DOHH2 (cell line): Measurements from ENCODE around the gene DSP.

ENCODE experiments used
- H3F3A ChIP-seq: fragments of 200-600 bp; sonication (generic), shearing (Covaris generic); 2 replicates; pipeline ENCODE4 v1.6.0; 2016; ENCODE audit warnings: antibody characterized with exemption, mild to moderate bottlenecking; ENCODE audit not compliant: control insufficient read depth, insufficient read depth
- H3K27ac ChIP-seq: fragments of 200-600 bp; sonication (generic); 2 replicates; pipeline ENCODE4 v1.5.1; 2014; ENCODE audit warnings: low read depth, mild to moderate bottlenecking, low read length, moderate library complexity
- H3K27me3 ChIP-seq: fragments of 200-600 bp; sonication (generic); 2 replicates; pipeline ENCODE4 v1.6.1; 2014; ENCODE audit warnings: mild to moderate bottlenecking, low read length, mixed read lengths; ENCODE audit not compliant: control insufficient read depth
- H3K36me3 ChIP-seq: fragments of 200-600 bp; sonication (generic); 2 replicates; pipeline ENCODE4 v1.6.1; 2014; ENCODE audit warnings: mild to moderate bottlenecking, low read length, moderate library complexity, mixed read lengths; ENCODE audit not compliant: control insufficient read depth
- H3K4me1 ChIP-seq: fragments of 200-600 bp; sonication (generic); 2 replicates; pipeline ENCODE4 v1.6.1; 2014; ENCODE audit warnings: mild to moderate bottlenecking, low read length, mixed read lengths; ENCODE audit not compliant: control insufficient read depth
- H3K4me2 ChIP-seq: fragments of 200-600 bp; sonication (generic); 2 replicates; pipeline ENCODE4 v1.6.0; 2014; ENCODE audit warnings: mild to moderate bottlenecking, low read length, moderate library complexity
- H3K4me3 ChIP-seq: fragments of 200-600 bp; sonication (generic); 2 replicates; pipeline ENCODE4 v1.5.1; 2014; ENCODE audit warnings: mild to moderate bottlenecking, low read length, mixed read lengths
- H3K79me2 ChIP-seq: fragments of 200-600 bp; sonication (generic); 2 replicates; pipeline ENCODE4 v1.6.1; 2014; ENCODE audit warnings: mild to moderate bottlenecking, low read length, mixed read lengths; ENCODE audit not compliant: control insufficient read depth
- H3K9me2 ChIP-seq: fragments of 200-600 bp; sonication (generic); replicated peaks from 2 replicates; pipeline ENCODE4 v1.6.1; 2014; ENCODE audit warnings: mild to moderate bottlenecking, low read length, mixed read lengths; ENCODE audit not compliant: control insufficient read depth
- H3K9me3 ChIP-seq: fragments of 200-600 bp; sonication (generic); 2 replicates; pipeline ENCODE4 v1.6.1; 2014; ENCODE audit warnings: antibody characterized with exemption, low read length, mixed read lengths; ENCODE audit not compliant: control insufficient read depth, insufficient read depth
- H4K20me1 ChIP-seq: fragments of 200-600 bp; sonication (generic); 2 replicates; pipeline ENCODE4 v1.6.0; 2014; ENCODE audit warnings: low read depth, mild to moderate bottlenecking, antibody characterized with exemption, low read length, moderate library complexity; ENCODE audit not compliant: control insufficient read depth, insufficient read depth
- EZH2phosphoT487 ChIP-seq: fragments of 200-600 bp; sonication (generic); IDR thresholded peaks from 2 replicates; pipeline ENCODE4 v1.6.1; 2017; ENCODE audit warnings: borderline replicate concordance, mild to moderate bottlenecking, antibody characterized with exemption, low read length, moderate library complexity, mixed read lengths
- TF ChIP-seq, protein P1 (sequence below): fragments of 200-600 bp; sonication (generic); IDR thresholded peaks from one replicate; pipeline ENCODE4 v1.5.1; 2014; ENCODE audit warnings: antibody characterized with exemption, mild to moderate bottlenecking, low read depth, low read length; ENCODE audit not compliant: poor library complexity, severe bottlenecking

Gene DSP

GRCh38 chr6:7513529-7513928 lies 27.9 kb upstream of the DSP start:
- Histone ChIP-seq H3K4me2 (no peak overlapping the region), H3K4me3 (no peak overlapping the region), H3K4me1 (no peaks in the 10 kb centered on the region), H3K27me3 (peaks cover 5% of the 10 kb centered on the region), H3K9me3 (no peaks in the 10 kb centered on the region), H3K27ac (no peak overlapping the region), H3F3A (no peaks in the 10 kb centered on the region), H3K9me2 (no peaks in the 10 kb centered on the region), H4K20me1 (no peaks in the 10 kb centered on the region), H3K36me3 (no peaks in the 10 kb centered on the region), H3K79me2 (no peaks in the 10 kb centered on the region)
- TF ChIP-seq EZH2phosphoT487, result no peak
- TF ChIP-seq, protein P1, sequence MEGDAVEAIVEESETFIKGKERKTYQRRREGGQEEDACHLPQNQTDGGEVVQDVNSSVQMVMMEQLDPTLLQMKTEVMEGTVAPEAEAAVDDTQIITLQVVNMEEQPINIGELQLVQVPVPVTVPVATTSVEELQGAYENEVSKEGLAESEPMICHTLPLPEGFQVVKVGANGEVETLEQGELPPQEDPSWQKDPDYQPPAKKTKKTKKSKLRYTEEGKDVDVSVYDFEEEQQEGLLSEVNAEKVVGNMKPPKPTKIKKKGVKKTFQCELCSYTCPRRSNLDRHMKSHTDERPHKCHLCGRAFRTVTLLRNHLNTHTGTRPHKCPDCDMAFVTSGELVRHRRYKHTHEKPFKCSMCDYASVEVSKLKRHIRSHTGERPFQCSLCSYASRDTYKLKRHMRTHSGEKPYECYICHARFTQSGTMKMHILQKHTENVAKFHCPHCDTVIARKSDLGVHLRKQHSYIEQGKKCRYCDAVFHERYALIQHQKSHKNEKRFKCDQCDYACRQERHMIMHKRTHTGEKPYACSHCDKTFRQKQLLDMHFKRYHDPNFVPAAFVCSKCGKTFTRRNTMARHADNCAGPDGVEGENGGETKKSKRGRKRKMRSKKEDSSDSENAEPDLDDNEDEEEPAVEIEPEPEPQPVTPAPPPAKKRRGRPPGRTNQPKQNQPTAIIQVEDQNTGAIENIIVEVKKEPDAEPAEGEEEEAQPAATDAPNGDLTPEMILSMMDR, result no peak

DNA sequence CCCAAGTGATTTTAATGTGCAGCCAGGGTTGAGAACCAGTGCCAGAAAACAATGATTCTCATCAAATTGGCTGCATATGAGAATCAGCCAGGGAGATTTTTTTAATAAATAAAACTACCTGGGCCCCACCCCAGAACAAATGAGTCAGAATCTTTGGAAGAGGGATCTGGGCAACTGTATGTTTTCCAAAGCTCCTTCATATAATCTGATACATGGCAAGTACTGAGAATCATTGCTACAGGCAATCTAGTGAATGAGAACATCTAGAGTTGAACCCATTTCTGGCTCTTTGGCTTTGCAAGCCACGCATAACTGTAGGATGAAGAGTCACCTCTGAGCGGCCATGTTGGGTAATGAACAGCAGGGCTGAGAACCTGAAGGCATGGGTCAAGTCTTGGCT lies 26.1 kb upstream of the DSP start:
- Histone ChIP-seq H3K9me2 (no peaks in the 10 kb centered on the region), H3K4me3 (no peak overlapping the region), H3K4me1 (no peaks in the 10 kb centered on the region), H3F3A (no peaks in the 10 kb centered on the region), H4K20me1 (no peaks in the 10 kb centered on the region), H3K9me3 (no peaks in the 10 kb centered on the region), H3K4me2 (no peak overlapping the region), H3K79me2 (no peaks in the 10 kb centered on the region), H3K36me3 (no peaks in the 10 kb centered on the region), H3K27ac (no peak overlapping the region), H3K27me3 (peaks cover 5% of the 10 kb centered on the region)
- TF ChIP-seq, protein P1, result no peak
- TF ChIP-seq EZH2phosphoT487, result no peak

DNA sequence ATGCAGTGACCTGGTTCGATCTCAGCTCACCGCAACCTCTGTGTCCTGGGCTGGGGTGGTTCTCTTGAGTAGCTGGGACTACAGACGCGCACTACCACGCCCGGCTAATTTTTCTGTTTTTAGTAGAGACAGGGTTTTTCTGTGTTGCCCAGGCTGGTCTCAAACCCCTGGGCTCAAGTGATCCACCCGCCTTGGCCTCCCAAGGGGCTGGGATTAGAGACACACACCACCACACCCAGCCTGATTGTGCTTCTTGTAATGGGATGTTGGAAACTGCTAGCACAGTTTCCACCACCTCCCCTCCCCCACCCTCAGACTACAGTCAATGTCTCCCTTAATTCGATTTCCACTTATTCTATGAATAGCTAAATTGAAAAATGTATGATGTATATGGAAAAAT lies 22.6 kb upstream of the DSP start:
- H3K9me3 ChIP-seq, result no peaks in the 10 kb centered on the region
- H3K4me3 ChIP-seq, result no peak overlapping the region
- H3K27ac ChIP-seq, result no peak overlapping the region
- H3K9me2 ChIP-seq, result no peaks in the 10 kb centered on the region
- H3K27me3 ChIP-seq, result no peaks in the 10 kb centered on the region; the same call in 1 of the 2 replicates
- H3K4me2 ChIP-seq, result no peak overlapping the region
- TF ChIP-seq EZH2phosphoT487, result no peak
- TF ChIP-seq, protein P1, result no peak
- no peaks in the 10 kb centered on the region for H3K79me2 ChIP-seq
- H3F3A ChIP-seq, result no peaks in the 10 kb centered on the region
- no peaks in the 10 kb centered on the region for H4K20me1 ChIP-seq
- H3K4me1 ChIP-seq, result peaks cover 15% of the 10 kb centered on the region
- H3K36me3 ChIP-seq, result no peaks in the 10 kb centered on the region

DNA sequence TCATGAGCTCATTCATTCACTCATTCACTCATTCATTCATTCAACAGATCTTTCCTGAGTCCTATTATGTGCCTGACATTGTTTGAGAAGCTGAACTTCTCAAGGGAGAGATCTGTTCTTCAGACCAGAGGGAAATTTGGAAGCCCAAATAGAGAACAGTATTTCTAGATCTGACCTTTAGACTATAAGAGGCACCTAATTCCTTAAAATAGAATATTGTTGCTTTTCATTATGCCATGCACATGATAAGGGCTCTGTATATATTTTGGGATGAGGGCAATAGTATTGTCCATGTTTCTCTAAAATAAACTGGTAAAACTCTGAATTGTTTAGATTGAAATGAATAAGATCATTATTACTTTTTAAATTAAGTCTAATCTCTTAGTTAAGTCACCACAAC lies 18.6 kb upstream of the DSP start:
- no peak overlapping the region for H3K4me2 ChIP-seq
- H3K27ac ChIP-seq, result no peak overlapping the region
- H3K9me3 ChIP-seq, result no peaks in the 10 kb centered on the region
- H4K20me1 ChIP-seq, result no peaks in the 10 kb centered on the region
- no peaks in the 10 kb centered on the region for H3K36me3 ChIP-seq
- peaks cover 15% of the 10 kb centered on the region for H3K4me1 ChIP-seq
- H3K4me3 ChIP-seq, result no peak overlapping the region
- H3K9me2 ChIP-seq, result no peaks in the 10 kb centered on the region
- H3K27me3 ChIP-seq, result peaks cover 6% of the 10 kb centered on the region
- no peaks in the 10 kb centered on the region for H3F3A ChIP-seq
- H3K79me2 ChIP-seq, result no peaks in the 10 kb centered on the region
- no peak for TF ChIP-seq EZH2phosphoT487
- TF ChIP-seq, protein P1, result no peak
